Measurements from ENCODE around the gene LMF1.
"Not testable (repeated sequence)": the region's sequence is repeated elsewhere in the genome, so short reads cannot be mapped to it uniquely, and the experiment has no call there.

The LMF1 gene

DNA sequence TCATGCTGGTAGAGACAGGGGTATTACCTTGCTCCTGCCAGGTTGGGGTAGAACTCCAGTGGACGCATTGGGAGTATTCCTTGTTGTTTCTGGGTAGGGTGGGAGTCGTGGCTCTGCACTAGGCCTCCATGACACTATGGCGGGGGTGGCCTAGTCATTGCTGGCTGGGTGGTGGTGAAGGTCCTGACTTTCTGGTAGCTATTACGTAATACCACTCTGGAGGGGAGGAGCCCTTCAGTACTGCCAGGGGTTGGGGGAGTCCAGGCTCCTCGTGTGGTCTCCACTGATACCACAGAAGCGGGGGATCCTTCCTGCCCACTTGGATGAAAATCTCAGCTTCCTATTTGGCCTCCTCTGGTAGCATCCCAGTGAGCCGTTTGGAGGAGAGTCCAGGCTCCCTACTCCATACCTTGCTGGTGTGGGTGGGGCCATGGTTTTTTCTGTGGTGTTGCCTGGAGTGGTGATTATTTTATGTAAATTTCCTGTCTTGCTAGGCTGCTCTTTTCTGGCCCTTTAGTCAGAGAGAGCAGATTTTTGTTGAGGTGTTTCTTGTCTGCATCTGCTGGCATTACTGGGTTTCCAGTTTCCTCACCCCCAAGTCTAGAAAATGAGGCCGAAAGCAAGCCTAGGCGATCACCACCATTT, 104.4 kb downstream of the LMF1 start:
- ChIA-PET POLR2A (no interaction called here), CTCF (no interaction called here)
- DNase-seq (ENCODE audit: low read depth, low spot score) = no peak
- TF ChIP-seq, protein P1, sequence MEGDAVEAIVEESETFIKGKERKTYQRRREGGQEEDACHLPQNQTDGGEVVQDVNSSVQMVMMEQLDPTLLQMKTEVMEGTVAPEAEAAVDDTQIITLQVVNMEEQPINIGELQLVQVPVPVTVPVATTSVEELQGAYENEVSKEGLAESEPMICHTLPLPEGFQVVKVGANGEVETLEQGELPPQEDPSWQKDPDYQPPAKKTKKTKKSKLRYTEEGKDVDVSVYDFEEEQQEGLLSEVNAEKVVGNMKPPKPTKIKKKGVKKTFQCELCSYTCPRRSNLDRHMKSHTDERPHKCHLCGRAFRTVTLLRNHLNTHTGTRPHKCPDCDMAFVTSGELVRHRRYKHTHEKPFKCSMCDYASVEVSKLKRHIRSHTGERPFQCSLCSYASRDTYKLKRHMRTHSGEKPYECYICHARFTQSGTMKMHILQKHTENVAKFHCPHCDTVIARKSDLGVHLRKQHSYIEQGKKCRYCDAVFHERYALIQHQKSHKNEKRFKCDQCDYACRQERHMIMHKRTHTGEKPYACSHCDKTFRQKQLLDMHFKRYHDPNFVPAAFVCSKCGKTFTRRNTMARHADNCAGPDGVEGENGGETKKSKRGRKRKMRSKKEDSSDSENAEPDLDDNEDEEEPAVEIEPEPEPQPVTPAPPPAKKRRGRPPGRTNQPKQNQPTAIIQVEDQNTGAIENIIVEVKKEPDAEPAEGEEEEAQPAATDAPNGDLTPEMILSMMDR (IDR thresholded peaks at IDR 0.05; ENCODE audit: insufficient read depth, low read length, missing control alignments) = no peak
- no peak overlapping the region for H3K4me3 ChIP-seq (ENCODE audit: low read depth, low read length)

DNA sequence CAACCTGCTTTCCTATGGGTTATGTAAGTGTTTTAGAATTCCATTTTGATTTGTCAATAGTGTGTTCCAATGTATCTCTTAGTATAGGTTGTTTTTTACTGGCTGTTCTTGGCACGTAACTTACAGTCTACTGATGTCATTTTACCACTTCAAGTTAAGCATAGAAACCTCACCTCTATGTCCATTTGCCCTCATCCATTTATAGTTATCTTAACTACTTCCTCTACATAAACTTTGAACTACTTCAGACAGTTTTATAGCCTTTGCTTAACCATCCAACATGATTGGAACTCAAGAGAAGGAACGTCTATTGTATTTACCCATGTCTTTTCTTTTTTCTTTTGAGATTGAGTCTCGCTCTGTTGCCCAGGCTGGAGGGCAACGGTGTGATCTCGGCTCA, 105.8 kb downstream of the LMF1 start:
- no peak overlapping the region for H3K4me3 ChIP-seq (ENCODE audit: low read depth, low read length)
- TF ChIP-seq, protein P1 (IDR thresholded peaks at IDR 0.05; ENCODE audit: insufficient read depth, low read length, missing control alignments) = no peak
- DNase-seq (ENCODE audit: low read depth, low spot score) = no peak
- CTCF ChIA-PET = no interaction called here
- POLR2A ChIA-PET = no interaction called here

DNA sequence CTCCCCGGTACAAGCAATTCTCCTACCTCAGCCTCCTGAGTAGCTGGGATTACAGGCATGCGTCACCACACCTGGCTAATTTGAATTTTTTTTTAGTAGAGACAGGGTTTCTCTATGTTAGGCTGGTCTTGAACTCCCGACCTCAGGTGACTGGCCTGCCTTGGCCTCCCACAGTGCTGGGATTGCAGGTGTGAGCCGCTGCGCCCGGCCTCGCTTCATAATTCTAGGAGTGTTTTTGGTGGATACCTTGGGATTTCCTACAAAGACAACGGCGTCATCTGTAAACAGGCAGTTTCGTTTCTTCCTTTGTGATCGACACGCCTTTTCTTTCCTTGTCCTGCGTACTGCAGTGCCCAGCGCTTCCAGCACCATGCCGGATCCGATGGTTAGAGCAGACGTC, 109.3 kb downstream of the LMF1 start:
- TF ChIP-seq, protein P1 (IDR thresholded peaks at IDR 0.05; ENCODE audit: insufficient read depth, low read length, missing control alignments) = no peak
- ChIA-PET POLR2A (no interaction called here), CTCF (interaction anchor here (0.7 kb wide), 1 partner anchor 347 kb away, joined by 5 read pairs; no protein-coding TSS in a partner anchor)
- no peak overlapping the region for H3K4me3 ChIP-seq (ENCODE audit: low read depth, low read length)
- no peak for DNase-seq (ENCODE audit: low read depth, low spot score)

DNA sequence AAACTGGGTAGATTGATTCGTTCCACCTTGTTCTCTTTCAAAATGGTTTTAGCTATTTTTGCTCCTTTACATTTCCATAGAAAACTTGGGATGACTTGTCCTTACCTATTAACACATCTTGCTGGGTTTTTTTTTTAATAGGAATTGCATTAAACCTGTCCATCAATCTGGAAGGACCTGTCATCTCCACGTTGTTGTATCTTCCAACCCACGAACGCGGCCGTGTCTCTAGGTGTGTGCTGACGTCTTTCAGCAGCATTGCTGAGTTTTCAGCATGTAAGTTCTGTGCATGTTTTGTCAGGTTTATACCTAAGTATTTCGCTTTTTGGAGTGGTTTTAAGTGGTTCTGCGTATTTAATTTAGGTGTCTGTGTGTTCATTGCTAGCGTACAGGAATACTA, 109.9 kb downstream of the LMF1 start:
- H3K4me3 ChIP-seq (ENCODE audit: low read depth, low read length) = no peak overlapping the region
- DNase-seq (ENCODE audit: low read depth, low spot score) = no peak
- POLR2A ChIA-PET = no interaction called here
- TF ChIP-seq, protein P1 (IDR thresholded peaks at IDR 0.05; ENCODE audit: insufficient read depth, low read length, missing control alignments) = no peak
- CTCF ChIA-PET = no interaction called here

DNA sequence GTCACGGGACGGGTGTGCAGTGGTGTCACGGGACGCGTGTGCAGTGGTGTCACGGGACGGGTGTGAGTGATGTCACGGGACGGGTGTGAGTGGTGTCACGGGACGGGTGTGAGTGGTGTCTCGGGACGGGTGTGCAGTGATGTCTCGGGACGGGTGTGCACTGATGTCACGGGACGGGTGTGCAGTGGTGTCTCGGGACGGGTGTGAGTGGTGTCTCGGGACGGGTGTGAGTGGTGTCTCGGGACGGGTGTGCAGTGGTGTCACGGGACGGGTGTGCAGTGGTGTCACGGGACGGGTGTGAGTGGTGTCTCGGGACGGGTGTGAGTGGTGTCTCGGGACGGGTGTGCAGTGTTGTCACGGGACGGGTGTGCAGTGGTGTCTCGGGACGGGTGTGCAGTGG, 111.8 kb downstream of the LMF1 start:
- CTCF ChIA-PET; POLR2A ChIA-PET; DNase-seq (ENCODE audit: low read depth, low spot score); H3K4me3 ChIP-seq (ENCODE audit: low read depth, low read length): not testable (repeated sequence)

DNA sequence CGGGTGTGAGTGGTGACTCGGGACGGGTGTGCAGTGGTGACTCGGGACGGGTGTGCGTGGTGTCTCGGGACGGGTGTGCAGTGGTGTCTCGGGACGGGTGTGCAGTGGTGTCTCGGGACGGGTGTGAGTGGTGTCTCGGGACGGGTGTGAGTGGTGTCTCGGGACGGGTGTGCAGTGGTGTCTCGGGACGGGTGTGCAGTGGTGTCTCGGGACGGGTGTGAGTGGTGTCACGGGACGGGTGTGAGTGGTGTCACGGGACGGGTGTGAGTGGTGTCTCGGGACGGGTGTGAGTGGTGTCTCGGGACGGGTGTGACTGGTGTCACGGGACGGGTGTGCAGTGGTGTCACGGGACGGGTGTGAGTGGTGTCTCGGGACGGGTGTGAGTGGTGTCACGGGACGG, 112.3 kb downstream of the LMF1 start:
- DNase-seq (ENCODE audit: low read depth, low spot score); POLR2A ChIA-PET; H3K4me3 ChIP-seq (ENCODE audit: low read depth, low read length); CTCF ChIA-PET: not testable (repeated sequence)

DNA sequence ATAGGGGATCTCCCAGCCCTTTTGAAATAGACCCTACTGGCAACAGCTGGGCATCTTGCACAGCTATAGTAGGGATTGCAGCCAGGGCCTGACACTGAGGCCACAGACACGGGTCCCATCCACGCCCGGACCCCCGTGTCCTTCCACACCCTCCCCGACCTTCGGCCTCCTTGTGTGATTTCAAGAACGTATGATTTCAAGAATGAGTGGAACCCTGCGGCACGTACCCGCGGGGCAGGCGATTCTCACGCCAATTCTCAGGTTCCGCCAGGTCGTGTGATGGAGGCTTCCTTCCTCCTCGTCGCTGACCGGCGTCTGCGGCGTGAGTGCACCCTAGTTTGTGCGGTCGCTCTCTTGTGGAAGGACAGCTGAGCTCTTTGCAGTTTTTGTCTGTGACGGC, 114.0 kb downstream of the LMF1 start:
- ChIA-PET POLR2A (no interaction called here), CTCF (no interaction called here)
- no peak for DNase-seq (ENCODE audit: low read depth, low spot score)
- TF ChIP-seq, protein P1 (IDR thresholded peaks at IDR 0.05; ENCODE audit: insufficient read depth, low read length, missing control alignments) = no peak
- H3K4me3 ChIP-seq (ENCODE audit: low read depth, low read length) = no peak overlapping the region
